Caco-2 (cell line): ENCODE measurements around the gene DIS3L2. TPM values are rescaled to one million over a fixed set of nuclear protein-coding genes. Genes with fewer than 3 reads are reported as not detected.

ENCODE experiments used
- BruUV-seq: library from RNA; stranded (reverse); fragments of 400-500 nt; replicated peaks from 2 replicates; lab custom pipeline; 2021; lab: Mats Ljungman, UMichigan
- CTCF ChIA-PET: fragments of 300-600 bp; sonication (Branson Sonifier 250); formaldehyde crosslinking; loops from one replicate; lab custom pipeline; 2022; ENCODE audit warnings: antibody characterized with exemption; lab: Charles Lee
- POLR2A ChIA-PET: fragments of 300-600 bp; sonication (Branson Sonifier 250); formaldehyde crosslinking; loops from one replicate; lab custom pipeline; 2022; ENCODE audit warnings: antibody characterized with exemption; lab: Charles Lee
- DNase-seq, 2 experiments: peaks; one replicate each; pipeline versions ENCODE4 v3.0.0 to v3.0.0-alpha.2; 2020 to 2022
- H3K27me3 ChIP-seq: replicated peaks from 2 replicates; pipeline ENCODE4 v1.6.0; 2011; ENCODE audit warnings: low read length; ENCODE audit not compliant: control insufficient read depth, insufficient read depth
- H3K36me3 ChIP-seq: 2 replicates; pipeline ENCODE4 v1.5.1; 2011; ENCODE audit warnings: low read length; ENCODE audit not compliant: control insufficient read depth, insufficient read depth
- H3K4me1 ChIP-seq: fragments of 250-450 bp; sonication (Bioruptor Pico); 2 replicates; pipeline ENCODE4 v1.5.1; 2020; ENCODE audit warnings: mild to moderate bottlenecking
- H3K4me3 ChIP-seq: 2 replicates; pipeline ENCODE4 v1.5.1; 2011; ENCODE audit warnings: low read depth, mild to moderate bottlenecking, control low read depth, low read length
- H3K9me3 ChIP-seq: fragments of 250-450 bp; sonication (Bioruptor Pico); 2 replicates; pipeline ENCODE4 v1.5.1; 2020; ENCODE audit warnings: mild to moderate bottlenecking, moderate library complexity
- H3K27ac Mint-ChIP-seq: one replicate; pipeline ENCODE4 v1.8.0; 2022; ENCODE audit warnings: mixed read lengths; ENCODE audit not compliant: unreplicated experiment
- H3K27me3 Mint-ChIP-seq: one replicate; pipeline ENCODE4 v1.8.0; 2022; ENCODE audit warnings: mixed read lengths; ENCODE audit not compliant: insufficient read depth, unreplicated experiment
- H3K36me3 Mint-ChIP-seq: one replicate; pipeline ENCODE4 v1.8.0; 2022; ENCODE audit warnings: mild to moderate bottlenecking, mixed read lengths; ENCODE audit not compliant: insufficient read depth, unreplicated experiment
- H3K4me1 Mint-ChIP-seq: one replicate; pipeline ENCODE4 v1.8.0; 2022; ENCODE audit warnings: low read depth, mixed read lengths; ENCODE audit not compliant: unreplicated experiment
- H3K4me3 Mint-ChIP-seq: one replicate; pipeline ENCODE4 v1.8.0; 2022; ENCODE audit warnings: mild to moderate bottlenecking, moderate library complexity, mixed read lengths; ENCODE audit not compliant: unreplicated experiment
- H3K9me3 Mint-ChIP-seq: one replicate; pipeline ENCODE4 v1.8.0; 2022; ENCODE audit warnings: mixed read lengths; ENCODE audit not compliant: unreplicated experiment
- CTCF ChIP-seq, 2 experiments: fragments of 200-600 bp in 1 of 2; IDR thresholded peaks; 1 replicate in 1 of 2; 2 replicates in 1 of 2; pipeline versions ENCODE4 v1.5.1 to v1.8.0; 2011 to 2022; ENCODE audit warnings: antibody characterized with exemption in 1 of 2, control low read depth in 1 of 2, inconsistent platforms in 1 of 2, low read depth in 1 of 2, low read length in 1 of 2, mild to moderate bottlenecking in 1 of 2, moderate library complexity in 1 of 2; ENCODE audit not compliant: insufficient read depth in 1 of 2, severe bottlenecking in 1 of 2, unreplicated experiment in 1 of 2
- intact Hi-C: fragments of 100-400 bp; cut with micrococcal nuclease; formaldehyde crosslinking; loops from one replicate; pipeline ENCODE4 v1.10.0; 2022; ENCODE audit not compliant: unreplicated experiment
- total RNA-seq: library from RNA; stranded (reverse); gene quantifications from 2 replicates; pipeline ENCODE4 v1.2.3, GENCODE V29; 2022

DIS3L2 gene
- total RNA-seq, 1 experiment from 2014 or later: 15.5 TPM

DNA sequence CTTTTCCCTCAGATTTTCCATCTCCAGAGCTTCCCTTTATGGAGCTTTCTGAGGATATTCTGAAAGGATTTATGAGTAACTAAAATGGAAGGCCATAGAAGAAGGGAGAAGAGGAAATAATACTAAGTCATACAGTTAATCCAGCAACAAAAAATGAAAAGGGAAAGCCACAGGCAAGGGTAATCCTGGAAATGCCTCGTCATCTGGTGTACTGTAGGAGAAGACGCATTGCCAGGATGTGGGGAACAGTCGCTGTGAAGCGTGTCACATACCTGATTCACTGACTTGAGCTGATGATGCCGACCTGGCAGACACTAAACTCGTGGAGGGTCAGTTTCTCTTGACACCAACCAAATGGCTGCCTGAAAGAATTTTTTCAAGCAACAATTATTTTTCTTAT, 382.3 kb downstream of the DIS3L2 start:
- no peak for TF ChIP-seq CTCF (IDR thresholded peaks at IDR 0.05; ENCODE audit: insufficient read depth in 1 of 2, low read depth in 1 of 2, low read length in 1 of 2, severe bottlenecking in 1 of 2, unreplicated experiment in 1 of 2)
- no peaks in the 10 kb centered on the region for H3K27me3 Mint-ChIP-seq
- H3K36me3 ChIP-seq: no peaks in the 10 kb centered on the region
- no peaks in the 10 kb centered on the region for H3K27me3 ChIP-seq
- POLR2A ChIA-PET: no interaction called here
- H3K4me3 Mint-ChIP-seq: no peak overlapping the region
- no peaks in the 10 kb centered on the region for H3K4me1 ChIP-seq
- BruUV-seq: no TSS peak
- no peak overlapping the region for H3K27ac Mint-ChIP-seq
- no peak for DNase-seq
- no peak overlapping the region for H3K4me3 ChIP-seq
- no peaks in the 10 kb centered on the region for H3K4me1 Mint-ChIP-seq
- no peaks in the 10 kb centered on the region for H3K9me3 ChIP-seq
- CTCF ChIA-PET: no interaction called here
- H3K9me3 Mint-ChIP-seq: no peaks in the 10 kb centered on the region
- intact Hi-C loops: loop anchor here (5.0 kb wide), 1 partner anchor 93 kb away; no protein-coding TSS in a partner anchor
- no peaks in the 10 kb centered on the region for H3K36me3 Mint-ChIP-seq

- CTCF ChIA-PET: no interaction called here
- Mint-ChIP-seq H3K4me3 (no peak overlapping the region), H3K9me3 (no peaks in the 10 kb centered on the region), H3K4me1 (no peaks in the 10 kb centered on the region), H3K27me3 (no peaks in the 10 kb centered on the region), H3K36me3 (no peaks in the 10 kb centered on the region), H3K27ac (no peak overlapping the region)
- Histone ChIP-seq H3K36me3 (no peaks in the 10 kb centered on the region), H3K4me3 (no peak overlapping the region), H3K27me3 (no peaks in the 10 kb centered on the region), H3K4me1 (no peaks in the 10 kb centered on the region), H3K9me3 (no peaks in the 10 kb centered on the region)
- no TSS peak for BruUV-seq
- intact Hi-C loops: no loop called here
- DNase-seq: no peak
- POLR2A ChIA-PET: no interaction called here
- TF ChIP-seq CTCF (IDR thresholded peaks at IDR 0.05; ENCODE audit: insufficient read depth in 1 of 2, low read depth in 1 of 2, low read length in 1 of 2, severe bottlenecking in 1 of 2, unreplicated experiment in 1 of 2): no peak
Measured at GRCh38 chr2:232345251-232345650, 383.7 kb downstream of the DIS3L2 start.

DNA sequence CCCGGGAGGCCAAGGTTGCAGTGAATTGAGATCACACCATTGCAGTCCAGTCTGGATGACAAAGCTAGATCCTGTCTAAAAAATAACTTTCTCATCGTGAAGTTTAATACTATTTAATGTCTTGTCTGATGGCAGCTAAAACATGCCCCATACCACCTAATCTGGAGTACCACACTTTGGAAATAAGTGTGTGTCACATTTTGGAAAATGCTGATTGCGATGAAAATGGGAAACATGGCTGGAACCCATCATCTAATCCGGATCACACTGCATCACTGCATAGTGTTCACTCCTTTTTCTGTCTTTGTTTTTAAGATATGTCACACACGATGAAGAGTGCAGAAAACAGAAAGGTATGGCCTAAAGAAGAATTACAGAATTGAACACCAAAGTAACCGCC, 385.9 kb downstream of the DIS3L2 start:
- ChIA-PET POLR2A (no interaction called here), CTCF (no interaction called here)
- Mint-ChIP-seq H3K4me3 (no peak overlapping the region), H3K27me3 (no peaks in the 10 kb centered on the region), H3K4me1 (no peaks in the 10 kb centered on the region), H3K9me3 (no peaks in the 10 kb centered on the region), H3K27ac (no peak overlapping the region), H3K36me3 (no peaks in the 10 kb centered on the region)
- no peak for TF ChIP-seq CTCF (IDR thresholded peaks at IDR 0.05; ENCODE audit: insufficient read depth in 1 of 2, low read depth in 1 of 2, low read length in 1 of 2, severe bottlenecking in 1 of 2, unreplicated experiment in 1 of 2)
- no peaks in the 10 kb centered on the region for H3K4me1 ChIP-seq
- no peaks in the 10 kb centered on the region for H3K9me3 ChIP-seq
- no peak for DNase-seq
- intact Hi-C loops: no loop called here
- no TSS peak for BruUV-seq
- H3K4me3 ChIP-seq: no peak overlapping the region
- no peaks in the 10 kb centered on the region for H3K27me3 ChIP-seq
- H3K36me3 ChIP-seq: no peaks in the 10 kb centered on the region
